ENCODE data around the gene SLC26A3.

The SLC26A3 gene

DNA sequence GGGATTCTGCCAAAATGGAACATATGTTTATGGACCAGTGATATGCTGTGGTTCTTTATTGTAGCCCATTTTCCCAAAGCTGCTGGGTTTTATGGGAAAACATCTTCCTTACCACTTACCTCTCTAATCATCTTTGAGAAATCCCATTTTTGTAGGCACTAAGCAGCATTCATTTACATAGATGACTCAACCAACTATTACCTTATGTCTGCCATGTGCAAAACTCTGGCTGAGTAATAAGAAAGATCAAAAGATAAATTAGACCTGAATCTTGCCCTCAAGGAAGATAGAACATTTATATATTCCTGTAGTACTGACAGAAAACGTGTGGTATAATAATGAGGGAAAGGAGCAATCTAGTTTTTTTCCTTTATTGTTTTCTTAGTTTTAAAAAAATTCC, 34.8 kb downstream of the SLC26A3 start:
- no peak for DNase-seq (ENCODE audit: low read depth)
- H3K4me3 ChIP-seq (ENCODE audit: low read depth, low read length), result no peak overlapping the region

DNA sequence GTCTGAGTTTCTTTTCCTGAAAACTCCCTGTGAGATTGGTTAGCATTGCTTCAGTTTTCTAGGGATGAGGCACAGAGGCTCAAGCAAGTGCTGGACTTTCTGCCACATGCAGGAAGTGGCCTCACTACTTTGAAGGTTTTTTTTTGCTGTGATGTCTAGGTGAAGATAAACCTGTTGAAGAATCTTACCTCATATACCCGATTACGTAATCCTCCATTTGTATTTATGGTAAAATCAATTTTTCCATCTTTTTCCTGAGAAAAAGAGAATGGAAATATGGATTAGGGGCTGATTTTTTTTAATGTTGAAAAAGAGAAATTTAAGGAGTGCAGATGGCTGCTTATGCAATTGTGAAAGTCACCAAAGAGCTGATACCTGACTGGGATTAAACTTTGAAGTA, 35.6 kb downstream of the SLC26A3 start:
- H3K4me3 ChIP-seq (ENCODE audit: low read depth, low read length), result no peak overlapping the region
- no peak for DNase-seq (ENCODE audit: low read depth)

DNA sequence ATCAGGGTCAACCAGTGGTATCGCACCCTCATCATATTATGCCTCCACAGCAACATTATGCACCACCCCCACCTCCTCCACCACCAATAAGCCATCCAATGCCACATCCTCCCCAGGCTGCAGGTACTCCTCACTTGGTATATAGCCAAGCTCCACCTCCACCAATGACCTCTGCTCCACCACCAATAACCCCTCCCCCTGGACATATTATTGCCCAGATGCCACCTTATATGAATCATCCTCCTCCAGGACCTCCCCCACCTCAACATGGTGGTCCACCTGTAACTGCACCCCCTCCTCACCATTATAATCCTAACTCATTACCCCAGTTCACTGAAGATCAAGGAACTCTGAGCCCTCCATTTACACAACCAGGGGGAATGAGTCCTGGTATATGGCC, 44.4 kb downstream of the SLC26A3 start:
- no peak for DNase-seq (ENCODE audit: low read depth)
- H3K4me3 ChIP-seq (ENCODE audit: low read depth, low read length), result no peak overlapping the region

DNA sequence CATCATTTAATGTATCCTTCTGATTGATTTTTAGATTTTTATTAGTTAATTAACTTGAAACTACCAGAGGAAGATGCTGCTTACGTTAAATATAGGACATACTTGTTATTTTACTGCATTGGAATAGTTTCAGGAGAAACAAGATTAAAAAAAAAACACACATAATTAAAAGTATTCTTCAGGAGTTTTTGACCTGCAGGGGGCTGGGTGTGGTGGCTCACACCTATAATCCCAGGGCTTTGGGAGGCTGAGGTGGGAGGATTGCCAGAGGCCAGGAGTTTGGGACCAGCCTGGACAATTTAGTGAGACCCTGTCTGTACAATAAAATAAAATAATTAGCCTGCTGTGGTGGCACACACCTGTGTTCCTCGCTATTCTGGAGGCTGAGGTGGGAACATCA, 48.4 kb downstream of the SLC26A3 start:
- H3K4me3 ChIP-seq (ENCODE audit: low read depth, low read length), result no peak overlapping the region
- DNase-seq (ENCODE audit: low read depth), result no peak

DNA sequence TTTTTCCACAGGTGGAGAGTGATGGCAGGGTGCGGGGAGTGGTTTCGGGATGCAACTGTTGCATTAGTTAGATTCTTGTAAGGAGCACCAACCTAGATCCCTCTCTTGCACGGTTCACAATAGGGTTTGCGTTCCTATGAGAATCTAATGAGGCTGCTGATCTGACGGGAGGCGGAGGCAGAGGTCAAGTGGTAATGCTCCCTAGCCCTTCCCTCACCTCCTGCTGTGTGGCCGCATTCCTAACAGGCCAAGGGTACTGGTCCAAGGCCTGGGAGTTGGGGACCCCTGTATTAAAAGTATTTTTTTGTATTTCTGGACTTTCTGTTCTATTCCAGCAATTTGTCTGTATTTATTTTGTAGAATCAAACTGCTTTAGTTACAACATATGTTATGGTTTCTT, 51.9 kb downstream of the SLC26A3 start:
- no peak for DNase-seq (ENCODE audit: low read depth)
- no peak overlapping the region for H3K4me3 ChIP-seq (ENCODE audit: low read depth, low read length)

DNA sequence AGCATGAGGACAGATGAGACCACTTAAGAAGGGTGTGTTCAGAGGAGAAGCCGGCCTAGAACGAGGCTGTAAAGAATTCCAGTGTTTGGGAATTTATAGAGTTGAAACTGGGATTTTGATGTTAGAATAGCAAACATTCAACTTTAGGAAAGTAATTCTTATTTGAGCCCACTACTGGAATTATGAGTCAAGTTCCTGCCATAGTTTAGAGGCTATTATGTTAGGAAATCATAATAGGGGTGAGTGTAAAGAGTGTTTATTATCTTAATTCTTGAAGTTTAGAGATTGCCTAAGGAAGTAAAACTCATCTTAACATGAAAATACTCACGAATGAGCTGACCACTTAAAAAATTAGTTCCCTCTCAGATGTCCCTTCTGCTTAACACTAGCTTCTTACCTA, 57.0 kb downstream of the SLC26A3 start:
- DNase-seq (ENCODE audit: low read depth), result no peak
- H3K4me3 ChIP-seq (ENCODE audit: low read depth, low read length), result no peak overlapping the region

DNA sequence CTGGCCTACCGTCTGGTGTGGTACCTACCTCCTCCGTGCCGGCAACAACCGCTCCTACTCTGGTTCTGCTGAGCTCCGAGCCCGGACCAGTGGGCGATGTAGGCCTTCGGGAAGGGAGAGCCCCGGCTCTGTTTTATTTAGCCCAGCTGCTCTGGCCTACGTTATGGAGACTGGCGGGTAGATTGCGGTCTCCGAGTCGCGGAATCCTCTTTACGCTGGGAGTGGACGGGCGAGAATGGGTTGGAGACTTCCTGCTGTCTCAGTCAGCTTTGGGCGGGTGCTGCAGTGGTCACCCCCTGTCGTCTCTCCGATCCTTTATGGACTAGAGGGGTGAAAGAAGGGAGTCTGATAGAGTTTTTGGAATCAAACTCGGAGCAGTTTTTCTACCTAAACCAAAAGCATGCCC, 58.7 kb downstream of the SLC26A3 start:
- DNase-seq (ENCODE audit: low read depth), result no peak
- peak overlapping the region; percentile 82 for H3K4me3 ChIP-seq (ENCODE audit: low read depth, low read length)

DNA sequence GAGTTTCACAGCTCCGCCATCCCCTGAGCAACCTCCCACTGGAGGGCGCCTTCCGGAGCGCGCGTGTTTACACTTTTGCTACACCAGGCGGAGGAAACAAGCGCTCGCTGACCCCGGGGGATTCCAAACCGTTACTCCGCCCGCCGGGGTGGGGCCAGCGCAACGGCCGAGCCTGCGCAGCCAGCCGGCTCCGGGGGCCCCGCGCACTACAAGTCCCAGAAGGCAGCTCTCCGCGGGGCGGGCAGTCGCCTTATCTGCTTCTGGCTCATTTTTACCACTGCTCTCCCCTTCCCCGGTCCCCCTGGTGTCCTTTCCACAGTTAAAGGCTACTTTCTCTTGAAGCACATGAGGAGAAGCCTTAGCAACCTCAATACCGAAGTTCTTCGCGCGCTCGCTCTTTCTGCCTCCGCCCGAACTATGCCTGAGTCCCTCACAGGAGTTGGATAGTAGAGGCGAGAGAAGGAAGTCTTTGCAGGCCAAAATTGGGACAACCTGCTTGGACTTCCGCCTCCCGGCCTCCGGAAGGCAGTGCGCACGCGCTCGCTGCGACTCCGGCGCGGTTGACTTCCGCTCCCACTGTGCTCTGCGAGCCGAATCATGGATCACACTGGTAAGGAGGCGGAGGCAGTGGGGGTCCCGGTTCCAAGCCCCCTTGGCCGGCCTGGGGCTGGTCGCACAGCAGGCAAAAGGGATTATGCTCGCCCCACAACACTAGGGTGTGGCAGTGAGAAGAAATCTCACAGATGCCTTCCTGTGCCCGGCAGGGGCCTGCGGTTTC, 59.3 kb downstream of the SLC26A3 start, which contains the start of gene CBLL1:
Gene CBLL1, plus strand, starts transcription at position 576 of the 778 bp plus-strand sequence. Its CDS starts 22 bp downstream, at position 598.
- H3K4me3 ChIP-seq (ENCODE audit: low read depth, low read length), result peak within 1 kb of the TSS; percentile 82
- DNase-seq (ENCODE audit: low read depth), result peak; percentile 85

DNA sequence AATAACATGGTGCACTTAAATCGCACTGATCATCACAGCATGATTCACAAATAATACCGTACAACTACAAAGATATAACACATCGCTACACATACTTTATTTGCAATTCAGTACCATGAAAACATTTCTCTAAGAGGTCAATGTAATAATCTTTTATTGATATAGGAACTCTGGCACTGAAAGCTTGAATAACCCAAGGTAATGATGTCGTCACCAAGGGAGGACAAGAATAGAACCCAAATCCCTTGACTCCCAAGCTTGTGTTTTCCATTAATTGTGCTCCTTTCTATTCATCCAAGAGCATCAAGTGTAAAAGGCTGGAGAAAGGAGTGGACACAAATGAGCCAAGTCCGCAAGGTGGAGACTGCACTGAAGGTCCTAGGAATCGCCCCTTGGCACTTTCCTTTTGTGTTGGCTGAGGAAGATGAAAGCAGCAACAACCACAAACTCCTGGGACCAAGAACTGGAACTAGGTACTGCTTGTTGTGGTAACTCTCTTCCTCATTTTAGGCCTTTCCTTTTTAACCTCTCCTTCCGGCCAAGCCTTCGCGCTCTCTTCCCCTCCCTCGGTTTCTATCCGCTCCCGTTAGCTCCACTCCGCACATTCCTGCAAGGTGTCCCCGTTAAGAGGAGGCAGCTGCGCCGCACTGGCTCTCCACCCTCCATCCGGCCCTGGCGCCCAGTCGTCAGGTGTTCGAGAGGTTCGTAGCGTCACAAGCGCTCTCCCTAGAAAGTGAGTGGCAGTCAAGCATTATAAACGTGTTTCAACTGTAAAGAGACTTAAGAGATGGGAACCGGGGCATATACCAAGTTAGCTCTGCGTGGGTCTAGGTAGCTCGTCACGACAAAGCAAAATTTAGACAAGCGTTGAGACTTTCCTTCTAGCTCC, 60.1 kb downstream of the SLC26A3 start:
- DNase-seq (ENCODE audit: low read depth), result no peak
- H3K4me3 ChIP-seq (ENCODE audit: low read depth, low read length), result peak overlapping the region; percentile 82

DNA sequence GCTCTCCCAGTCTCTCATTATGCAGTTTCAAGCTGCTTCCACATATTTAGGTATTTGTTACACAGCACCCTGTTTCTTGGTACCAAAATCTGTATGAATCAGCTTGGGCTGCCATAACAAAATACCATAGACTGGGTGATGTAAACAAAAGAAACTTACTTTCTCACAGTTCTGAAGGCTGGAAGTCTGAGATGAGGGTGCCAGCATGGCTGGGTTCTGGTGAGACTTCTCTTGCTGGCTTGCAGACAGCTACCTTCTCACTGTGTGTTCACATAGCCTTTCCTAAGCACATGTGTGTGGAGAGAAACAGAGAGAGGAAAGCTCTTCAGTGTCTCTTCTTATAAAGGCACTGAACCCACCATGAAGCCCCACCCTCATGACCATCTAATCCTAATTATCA, 74.7 kb downstream of the SLC26A3 start:
- H3K4me3 ChIP-seq (ENCODE audit: low read depth, low read length), result no peak overlapping the region
- no peak for DNase-seq (ENCODE audit: low read depth)

DNA sequence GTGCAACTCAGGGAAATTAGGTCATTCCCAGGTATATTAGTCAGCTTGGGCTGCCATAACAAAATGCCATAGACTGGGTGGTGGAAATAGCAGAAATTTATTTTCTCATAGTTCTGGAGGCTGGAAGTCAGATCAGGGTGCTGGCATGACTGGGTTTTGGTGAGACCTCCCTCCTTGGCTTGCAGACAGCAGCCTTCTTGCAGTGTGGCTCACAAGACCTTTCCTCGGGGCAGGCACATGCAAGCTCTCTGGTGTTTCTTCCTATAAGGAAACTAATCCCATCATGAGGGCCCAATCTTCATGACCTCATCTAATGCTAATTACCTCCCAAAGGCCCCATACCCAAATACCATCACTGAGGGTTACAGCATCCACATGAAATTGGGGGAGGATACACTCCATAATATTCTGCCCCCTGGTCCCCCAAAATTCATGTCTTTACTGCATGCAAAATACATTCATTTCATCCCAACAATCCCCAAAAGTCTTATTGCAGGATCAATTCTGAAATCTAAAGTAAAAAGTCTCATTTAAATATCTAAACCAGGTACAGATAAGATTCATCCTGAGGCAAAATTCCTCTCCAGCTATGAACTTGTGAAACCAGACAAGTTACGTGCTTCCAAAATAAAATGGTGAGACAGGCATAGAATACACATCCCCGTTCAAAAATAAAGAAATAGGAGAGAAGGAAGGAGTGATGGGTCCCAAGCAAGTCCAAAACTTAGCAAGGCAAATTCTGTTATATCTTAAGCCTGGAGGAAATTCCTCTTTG, 76.5 kb downstream of the SLC26A3 start:
- no peak for DNase-seq (ENCODE audit: low read depth)
- H3K4me3 ChIP-seq (ENCODE audit: low read depth, low read length), result no peak overlapping the region

DNA sequence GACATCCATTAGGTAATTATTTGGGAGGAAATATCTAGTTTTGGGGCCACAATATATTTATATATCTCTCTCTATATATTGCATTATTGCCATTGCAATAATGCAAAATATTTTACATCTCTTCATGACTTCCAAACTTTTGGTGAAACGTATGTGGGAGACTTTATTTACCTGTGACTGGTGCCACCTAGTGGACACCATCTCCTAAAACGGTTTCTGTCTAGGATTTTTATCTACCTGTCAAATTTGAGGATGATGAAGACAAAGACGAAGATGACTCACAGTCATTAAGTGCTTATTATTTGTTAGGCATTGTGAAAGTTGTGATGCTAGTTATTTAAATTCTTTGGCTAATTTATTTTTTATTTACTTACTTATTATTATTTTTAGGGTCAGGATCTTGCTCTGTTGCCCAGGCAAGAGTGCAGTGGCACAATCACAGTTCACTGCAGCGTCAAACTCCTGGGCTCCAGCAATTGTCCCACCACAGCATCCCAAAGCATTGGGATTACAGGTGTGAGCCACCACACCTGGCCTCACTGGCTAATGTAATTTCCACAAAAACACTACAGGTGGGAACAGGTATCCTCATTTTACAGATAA, 77.8 kb downstream of the SLC26A3 start:
- DNase-seq (ENCODE audit: low read depth), result no peak
- no peak overlapping the region for H3K4me3 ChIP-seq (ENCODE audit: low read depth, low read length)

DNA sequence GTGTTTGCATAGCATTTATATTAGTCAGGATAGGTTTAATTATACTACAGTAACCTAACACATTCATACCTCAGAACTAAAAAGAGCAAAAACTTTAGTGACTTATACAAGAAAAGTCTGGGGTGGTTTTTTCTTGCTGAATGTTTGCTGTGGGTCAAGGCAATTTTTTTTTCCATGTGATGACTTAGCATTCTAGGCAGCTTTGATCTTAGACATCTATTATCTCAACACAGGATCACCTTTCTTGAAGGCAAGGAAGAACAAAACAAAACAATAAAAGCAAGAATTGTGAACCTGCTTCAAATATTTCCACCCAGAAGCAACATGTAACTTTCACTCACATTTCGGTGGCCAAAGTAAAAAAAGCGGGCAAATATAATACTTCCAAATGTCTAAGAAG, 79.8 kb downstream of the SLC26A3 start:
- H3K4me3 ChIP-seq (ENCODE audit: low read depth, low read length), result no peak overlapping the region
- DNase-seq (ENCODE audit: low read depth), result no peak

DNA sequence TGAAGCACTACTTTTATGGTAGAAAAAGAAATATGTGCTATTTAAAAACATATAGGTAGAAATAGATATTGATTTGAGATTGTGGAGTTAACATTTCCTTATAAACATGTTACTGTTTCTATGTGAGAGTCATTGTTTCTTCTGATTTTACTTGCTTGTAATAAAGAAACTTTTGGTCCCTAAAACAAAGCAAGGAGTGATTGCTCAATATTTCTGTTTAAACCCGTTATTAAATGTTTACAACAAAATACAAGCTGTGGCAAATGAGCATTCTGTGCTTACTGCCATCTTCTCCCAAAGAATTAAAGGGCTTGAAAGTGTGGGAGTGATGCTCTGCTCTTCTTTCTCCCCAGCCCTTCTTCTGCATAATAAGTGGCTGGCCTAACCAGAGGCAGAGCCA, 81.7 kb downstream of the SLC26A3 start:
- DNase-seq (ENCODE audit: low read depth), result no peak
- no peak overlapping the region for H3K4me3 ChIP-seq (ENCODE audit: low read depth, low read length)

DNA sequence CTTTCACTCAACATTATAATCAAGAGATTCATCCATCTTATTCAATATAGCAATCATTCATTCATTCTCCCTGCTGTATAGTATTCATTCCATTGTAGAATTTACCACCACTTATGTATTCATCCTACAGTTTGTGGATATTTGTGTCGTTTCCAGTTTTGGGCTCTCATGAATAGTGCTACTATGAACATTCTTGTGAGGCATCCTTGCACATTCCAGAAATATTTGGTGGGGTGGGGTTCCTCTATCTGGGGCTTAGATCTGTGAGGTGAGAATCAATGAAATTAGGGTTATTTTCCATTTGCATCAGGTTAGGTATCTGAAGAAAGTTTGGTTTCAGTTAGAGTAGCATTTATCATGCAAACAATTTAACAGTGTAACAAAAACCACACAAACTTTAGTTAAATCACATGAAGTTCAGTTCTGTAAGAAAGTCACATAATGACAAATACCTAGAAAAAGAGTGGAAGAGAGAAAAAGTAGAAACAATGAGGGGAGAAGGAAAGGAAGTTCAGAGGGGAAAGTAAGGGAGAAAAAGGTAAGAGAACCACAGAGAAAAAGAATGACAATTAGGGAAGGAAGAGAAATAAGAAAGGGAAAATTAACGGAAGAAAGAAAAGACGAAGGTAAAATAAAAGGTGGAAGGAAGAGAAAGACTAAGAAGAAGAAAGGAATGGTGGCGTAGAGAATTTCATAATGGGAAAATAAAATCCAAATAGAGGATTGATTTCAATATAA, 84.4 kb downstream of the SLC26A3 start:
- no peak for DNase-seq (ENCODE audit: low read depth)
- H3K4me3 ChIP-seq (ENCODE audit: low read depth, low read length), result no peak overlapping the region

DNA sequence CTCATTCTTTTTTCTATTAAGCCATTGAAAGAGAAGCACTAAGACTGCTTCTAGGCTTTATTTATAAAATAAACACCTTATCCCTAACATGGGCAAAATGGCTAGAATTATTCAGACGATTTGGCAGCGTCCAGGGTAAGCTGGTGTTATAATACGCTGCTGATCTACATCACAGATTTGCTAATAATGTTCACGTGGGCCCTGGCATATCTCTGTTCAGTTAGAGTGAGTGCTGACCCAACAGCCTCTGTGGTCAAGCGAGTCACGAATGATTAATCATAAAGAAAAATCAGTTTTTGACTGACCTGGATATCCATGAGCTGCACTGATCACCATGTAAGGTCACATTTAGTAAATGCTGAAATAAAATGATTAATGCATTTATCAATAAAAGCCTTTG, 87.5 kb downstream of the SLC26A3 start:
- H3K4me3 ChIP-seq (ENCODE audit: low read depth, low read length), result no peak overlapping the region
- no peak for DNase-seq (ENCODE audit: low read depth)

All from skeletal muscle cell (primary cell).